Ramos (cell line): ENCODE results near the gene TNIP1.

ENCODE experiments used
- in situ Hi-C: fragments of 300-500 bp; cut with MboI; formaldehyde crosslinking; loops from one replicate; pipeline ENCODE4 v1.14.3; 2022; ENCODE audit warnings: low sequenced_read_pairs; ENCODE audit not compliant: unreplicated experiment

TNIP1 gene

DNA sequence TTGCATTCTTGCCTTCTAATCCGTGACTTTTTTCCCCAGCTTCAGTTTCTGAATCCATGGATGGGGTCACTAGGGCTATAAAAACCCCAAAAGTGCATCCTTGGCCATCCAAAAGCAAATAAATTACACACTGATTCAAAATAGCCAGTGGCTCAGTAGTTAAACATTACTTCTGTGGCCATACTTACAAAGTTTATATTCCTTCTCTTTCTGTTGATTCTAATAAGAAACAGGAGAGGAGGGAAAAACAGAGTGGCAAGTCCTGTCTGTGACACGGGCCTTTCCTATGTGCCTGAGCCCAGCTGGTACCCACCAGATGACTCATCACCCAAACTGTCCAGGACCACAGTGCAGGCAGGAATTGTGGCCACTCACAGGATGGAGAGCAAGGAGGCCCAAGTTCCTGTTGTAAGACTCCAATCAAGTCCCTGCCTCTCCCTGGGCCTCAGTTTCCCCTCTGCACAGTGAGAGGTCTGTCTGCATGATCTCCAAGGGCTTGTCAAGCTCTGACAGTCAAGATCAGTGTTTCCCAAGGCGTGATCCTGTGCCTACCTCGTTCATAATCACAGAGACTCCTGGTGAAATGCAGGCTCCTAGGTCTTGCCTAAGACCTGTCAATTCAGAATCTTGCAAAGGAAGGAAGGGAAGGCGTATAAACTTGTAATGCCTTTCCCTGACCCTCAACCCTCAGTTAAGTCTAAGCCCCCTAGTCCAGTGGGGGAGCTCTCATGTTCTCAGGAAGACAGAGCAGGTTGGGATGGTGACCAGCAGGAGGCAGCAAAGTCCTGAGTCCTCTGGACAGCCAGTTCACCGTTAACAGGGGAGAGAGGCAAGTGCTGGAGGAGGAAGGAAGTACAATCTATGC is 29.5 kb downstream of the TNIP1 start:
- in situ Hi-C loops, result loop anchor here (5.0 kb wide), 1 partner anchor 66 kb away; no protein-coding TSS in a partner anchor

DNA sequence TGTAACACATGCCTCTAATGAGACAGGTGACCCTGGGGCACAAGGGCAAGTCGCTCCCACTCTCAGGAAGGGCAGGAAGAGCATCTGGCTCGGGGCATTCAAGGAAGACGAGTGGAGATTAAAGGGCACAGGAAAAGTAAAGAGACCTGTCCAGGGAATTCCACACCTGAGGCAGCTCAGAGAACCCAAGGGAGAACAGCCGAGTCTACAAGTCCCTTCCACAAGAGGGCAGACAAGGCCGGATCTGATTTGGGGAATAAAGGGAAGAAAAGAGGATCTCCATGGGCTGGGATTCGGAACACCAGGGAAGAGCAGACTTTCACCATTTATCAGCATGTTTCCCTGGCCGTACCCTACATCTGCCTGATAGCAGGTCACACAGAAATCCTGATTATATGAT is 32.3 kb downstream of the TNIP1 start:
- in situ Hi-C loops, result no loop called here

GRCh38 chr5:151047814-151048425 is 32.9 kb downstream of the TNIP1 start:
- in situ Hi-C loops, result no loop called here

GRCh38 chr5:151042453-151043093 is 38.3 kb downstream of the TNIP1 start:
- in situ Hi-C loops, result no loop called here

- in situ Hi-C loops, result no loop called here
Measured at GRCh38 chr5:151041577-151042268, 39.1 kb downstream of the TNIP1 start.

GRCh38 chr5:151040211-151040747 is 40.6 kb downstream of the TNIP1 start:
- in situ Hi-C loops, result no loop called here

- in situ Hi-C loops, result no loop called here
Measured at GRCh38 chr5:151039665-151040064, 41.2 kb downstream of the TNIP1 start.

DNA sequence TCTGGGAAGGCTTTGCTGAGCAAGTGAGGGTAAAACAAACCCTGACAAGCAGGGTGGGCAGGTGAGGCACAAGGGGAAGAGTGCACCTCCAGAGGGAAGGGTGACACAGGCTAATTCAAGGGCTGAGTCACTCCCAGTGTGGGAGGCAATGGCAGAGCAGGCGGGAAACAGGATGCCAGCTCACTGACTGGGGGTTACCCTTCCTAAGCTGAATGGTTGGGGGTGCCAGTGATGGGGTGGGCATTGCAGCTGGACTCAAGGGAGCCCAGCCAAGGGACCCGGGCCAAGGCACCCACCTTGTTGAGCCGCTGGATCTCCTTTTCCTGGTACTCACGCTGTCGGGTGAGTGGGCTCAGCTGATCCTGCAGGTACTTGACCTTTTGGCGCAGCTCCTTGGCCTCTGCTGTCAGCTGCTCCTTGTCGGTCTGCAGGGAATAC is 42.0 kb downstream of the TNIP1 start:
- in situ Hi-C loops, result no loop called here

GRCh38 chr5:151038412-151038745 is 42.5 kb downstream of the TNIP1 start:
- in situ Hi-C loops, result no loop called here

GRCh38 chr5:151037561-151038411 is 43.0 kb downstream of the TNIP1 start:
- in situ Hi-C loops, result no loop called here

DNA sequence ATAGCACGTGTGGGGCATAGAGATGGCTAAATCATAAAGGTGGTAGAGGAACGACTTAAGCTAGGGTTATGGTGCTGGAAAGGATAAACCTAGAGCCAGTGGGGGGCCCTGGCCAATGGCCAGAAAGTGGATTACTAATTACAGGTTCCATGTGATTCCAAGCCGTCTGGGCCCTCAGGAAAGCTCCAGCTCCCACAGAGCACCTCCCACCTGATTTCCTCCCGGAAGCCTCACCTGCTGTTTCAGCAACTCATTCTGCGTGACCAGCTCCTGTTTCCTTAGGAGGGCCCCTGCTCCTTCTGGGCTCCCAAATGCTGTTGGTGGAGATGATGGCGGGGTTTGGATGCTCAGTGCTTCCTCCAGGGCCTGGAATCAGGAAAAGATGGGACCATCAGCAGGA is 44.3 kb downstream of the TNIP1 start:
- in situ Hi-C loops, result no loop called here

GRCh38 chr5:151034422-151035379 is 46.1 kb downstream of the TNIP1 start:
- in situ Hi-C loops, result no loop called here

DNA sequence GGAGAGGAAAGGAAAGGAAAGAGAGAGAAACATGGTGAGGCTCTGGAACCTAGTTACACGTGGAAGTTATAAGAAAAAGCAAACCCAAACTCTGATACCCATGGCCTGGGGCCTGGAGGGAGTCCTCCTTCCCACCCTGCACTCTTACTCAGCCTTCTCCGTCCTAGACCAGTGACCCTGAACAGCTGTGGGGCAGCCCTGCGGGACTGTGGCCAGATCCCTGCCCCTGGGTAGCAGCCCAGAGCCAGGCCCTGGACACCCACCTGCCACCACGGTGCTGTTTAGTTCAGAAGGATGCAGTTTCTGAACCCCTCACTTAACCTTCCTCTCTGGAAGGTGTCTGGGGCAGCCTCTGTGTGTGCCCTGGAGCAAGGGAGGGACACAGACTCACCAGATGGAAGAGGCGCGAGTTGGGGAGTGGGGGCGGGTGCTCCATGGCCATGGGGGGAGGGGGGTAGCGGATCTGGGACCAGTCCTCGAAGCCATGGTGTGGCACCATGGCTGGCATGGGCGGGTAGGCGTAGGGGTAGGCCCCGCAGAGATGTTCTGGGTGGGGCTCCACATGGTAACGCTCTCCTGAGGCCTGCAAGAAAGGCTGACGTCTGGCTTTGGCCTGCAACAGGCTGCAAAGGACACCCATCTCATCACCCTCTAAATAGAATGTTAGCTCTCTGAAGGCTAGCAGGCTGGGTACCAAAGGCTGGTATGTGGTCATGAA is 47.5 kb downstream of the TNIP1 start:
- in situ Hi-C loops, result no loop called here

GRCh38 chr5:151031554-151031953 is 49.3 kb downstream of the TNIP1 start:
- in situ Hi-C loops, result no loop called here

GRCh38 chr5:151030379-151030778 is 50.5 kb downstream of the TNIP1 start:
- in situ Hi-C loops, result no loop called here

DNA sequence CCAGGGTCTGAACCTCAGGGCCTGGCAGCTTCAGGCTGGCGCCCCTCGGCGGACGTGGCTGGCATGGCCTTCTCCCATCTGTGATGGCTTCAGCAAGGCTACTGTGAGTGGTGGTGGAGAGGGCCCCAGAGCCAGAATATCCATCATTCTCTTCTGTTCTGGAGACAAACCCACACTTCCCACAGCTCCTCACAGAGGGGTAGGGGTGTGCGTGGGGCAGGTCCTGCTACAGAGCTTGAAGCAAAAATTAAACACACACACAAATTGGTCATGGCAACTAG is 50.8 kb downstream of the TNIP1 start:
- in situ Hi-C loops, result no loop called here

GRCh38 chr5:151029179-151030055 is 51.4 kb downstream of the TNIP1 start:
- in situ Hi-C loops, result no loop called here
